GM12872 (cell line): ENCODE results near the gene HIPK3.

Experiments
- CTCF ChIP-seq: IDR thresholded peaks from 3 replicates; pipeline ENCODE4 v1.5.1; 2011; ENCODE audit warnings: low read depth, mild to moderate bottlenecking, low read length, moderate library complexity; ENCODE audit not compliant: insufficient read depth

HIPK3 gene

GRCh38 chr11:33394431-33395109 lies 137.4 kb downstream of the HIPK3 start:
- no peak for TF ChIP-seq CTCF

- TF ChIP-seq CTCF, result no peak
Measured at GRCh38 chr11:33396361-33396760, 139.2 kb downstream of the HIPK3 start.

GRCh38 chr11:33399421-33399820 lies 142.2 kb downstream of the HIPK3 start:
- TF ChIP-seq CTCF, result no peak

- TF ChIP-seq CTCF, result no peak
Measured at GRCh38 chr11:33402066-33402465, 144.9 kb downstream of the HIPK3 start.

- no peak for TF ChIP-seq CTCF
Measured at GRCh38 chr11:33403344-33403743, 146.2 kb downstream of the HIPK3 start.

- TF ChIP-seq CTCF, result no peak
Measured at GRCh38 chr11:33405834-33406602, 148.8 kb downstream of the HIPK3 start.
